Natural killer cell treated with Interleukin-12 subunit alpha and Interleukin-12 subunit beta and Interleukin-15 and Interleukin-18, amount 100 ng/mL, for 72 hours (primary cell): ENCODE data around the gene NDUFS8. TPM values are rescaled to one million over a fixed set of nuclear protein-coding genes. Genes with fewer than 3 reads are reported as not detected.

Experiments
- ATAC-seq, 2 donors: fragments of 150-1000 bp; cut with Tn5 transposase in 1 of 2; sonication (Bioruptor Pico), chemical (Tn5 transposase) in 1 of 2; 2 replicates each; pipeline ENCODE4 v1.10.0; 2021
- DNase-seq: peaks from one replicate; pipeline ENCODE4 v3.0.0; 2022; ENCODE audit warnings: low spot score
- H3K27ac Mint-ChIP-seq, 2 donors: 1 replicate in 1 of 2; 2 replicates in 1 of 2; pipeline ENCODE4 v1.8.0; 2022; ENCODE audit warnings: mixed read lengths in 2 of 2, mild to moderate bottlenecking in 1 of 2, moderate library complexity in 1 of 2
- H3K27me3 Mint-ChIP-seq, 2 donors: 1 replicate in 1 of 2; 2 replicates in 1 of 2; pipeline ENCODE4 v1.8.0; 2022; ENCODE audit warnings: mixed read lengths in 2 of 2
- H3K36me3 Mint-ChIP-seq: one replicate; pipeline ENCODE4 v1.8.0; 2022; ENCODE audit warnings: mixed read lengths
- H3K4me1 Mint-ChIP-seq, 2 donors: 1 replicate in 1 of 2; 2 replicates in 1 of 2; pipeline ENCODE4 v1.8.0; 2022; ENCODE audit warnings: low read depth in 2 of 2, mixed read lengths in 2 of 2, mild to moderate bottlenecking in 1 of 2
- H3K4me3 Mint-ChIP-seq: one replicate; pipeline ENCODE4 v1.8.0; 2022; ENCODE audit warnings: mixed read lengths
- H3K9me3 Mint-ChIP-seq: 2 replicates; pipeline ENCODE4 v1.8.0; 2022; ENCODE audit warnings: mixed read lengths
- total RNA-seq, 2 donors: library from RNA; stranded (reverse); gene quantifications; one replicate each; pipeline ENCODE4 v1.2.3, GENCODE V29; 2022

The NDUFS8 gene
- total RNA-seq, 2 donors from 2014 or later = 124 to 143 TPM

DNA sequence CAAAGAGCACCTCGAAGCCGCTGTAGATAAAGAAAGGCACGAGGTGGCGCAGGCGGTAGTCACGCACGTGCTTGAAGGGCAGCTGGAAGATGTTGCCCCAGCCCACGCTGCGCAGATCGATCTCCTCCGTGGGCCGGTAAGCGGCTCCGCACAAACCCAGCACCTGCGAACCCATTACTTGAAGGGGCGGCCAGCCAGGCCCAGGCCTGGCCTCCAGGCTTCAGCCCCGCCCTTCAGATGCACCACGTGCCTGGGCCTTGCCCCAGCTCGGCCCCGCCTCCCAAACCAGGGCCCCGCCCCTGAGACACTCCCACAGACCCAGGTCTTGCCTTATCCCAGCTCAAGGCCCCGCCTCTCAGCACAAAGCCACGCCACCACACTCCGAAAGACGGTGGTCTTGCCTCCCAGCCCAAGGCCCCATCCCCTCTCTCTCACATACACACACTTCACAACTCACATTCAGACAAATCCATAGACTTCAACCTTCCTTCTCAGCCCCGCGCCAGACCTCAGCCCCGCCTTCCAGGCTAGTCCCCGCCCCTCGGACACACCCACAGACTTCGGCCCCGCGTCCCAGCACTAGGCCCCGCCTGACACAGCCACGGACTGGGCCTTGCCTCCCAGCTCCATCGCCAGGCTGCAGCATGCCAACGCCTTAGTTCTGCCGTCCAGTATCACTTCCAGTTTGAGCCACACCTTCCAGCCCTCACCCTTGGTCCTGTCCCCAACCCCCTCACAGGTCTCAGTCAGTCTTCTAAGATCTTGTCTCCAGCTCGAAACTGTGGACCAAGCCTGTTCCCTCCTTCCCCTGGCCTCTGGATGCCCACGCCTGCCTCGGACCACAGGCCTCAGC, 33.6 kb upstream of the NDUFS8 start:
- Mint-ChIP-seq H3K4me3 (peak overlapping the region; percentile 12), H3K9me3 (peaks cover 4% of the 10 kb centered on the region), H3K27me3 (no peaks in the 10 kb centered on the region), H3K36me3 (no peaks in the 10 kb centered on the region), H3K27ac (peak overlapping the region in 1 of 2 donors; percentile 29), H3K4me1 (peaks cover 18 to 25% of the 10 kb centered on the region in 2 donors)
- ATAC-seq = peak; percentile 78 to 80
- no peak for DNase-seq

DNA sequence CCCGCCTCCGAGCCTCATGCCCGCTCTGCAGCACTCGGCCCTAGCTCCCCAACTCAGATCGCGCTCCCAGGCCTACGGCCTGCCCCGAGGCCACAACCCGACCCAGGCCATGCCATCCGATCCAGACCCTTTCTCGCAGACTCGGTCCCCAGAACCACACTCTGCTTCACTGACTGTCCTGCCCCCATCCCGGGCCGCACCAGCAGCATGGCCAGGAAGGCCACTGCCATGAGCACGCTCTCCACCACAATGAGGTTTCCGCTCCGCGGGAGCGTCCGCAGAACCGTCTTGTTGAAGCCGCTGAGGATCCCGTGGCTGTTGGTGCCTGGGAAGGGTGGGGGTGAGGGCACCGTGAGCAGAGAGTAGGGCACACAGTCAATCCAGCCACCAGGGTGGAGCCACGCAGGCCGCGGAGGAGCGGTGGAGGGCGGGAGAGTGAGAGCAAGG, 33.0 kb upstream of the NDUFS8 start:
- peak; percentile 20 to 31 for ATAC-seq
- peaks cover 4% of the 10 kb centered on the region for H3K9me3 Mint-ChIP-seq
- H3K4me1 Mint-ChIP-seq = peaks cover 18 to 23% of the 10 kb centered on the region in 2 donors
- peak overlapping the region in 1 of 2 donors; percentile 29 for H3K27ac Mint-ChIP-seq
- DNase-seq = no peak
- H3K27me3 Mint-ChIP-seq = no peaks in the 10 kb centered on the region
- no peaks in the 10 kb centered on the region for H3K36me3 Mint-ChIP-seq
- peak overlapping the region; percentile 12 for H3K4me3 Mint-ChIP-seq

DNA sequence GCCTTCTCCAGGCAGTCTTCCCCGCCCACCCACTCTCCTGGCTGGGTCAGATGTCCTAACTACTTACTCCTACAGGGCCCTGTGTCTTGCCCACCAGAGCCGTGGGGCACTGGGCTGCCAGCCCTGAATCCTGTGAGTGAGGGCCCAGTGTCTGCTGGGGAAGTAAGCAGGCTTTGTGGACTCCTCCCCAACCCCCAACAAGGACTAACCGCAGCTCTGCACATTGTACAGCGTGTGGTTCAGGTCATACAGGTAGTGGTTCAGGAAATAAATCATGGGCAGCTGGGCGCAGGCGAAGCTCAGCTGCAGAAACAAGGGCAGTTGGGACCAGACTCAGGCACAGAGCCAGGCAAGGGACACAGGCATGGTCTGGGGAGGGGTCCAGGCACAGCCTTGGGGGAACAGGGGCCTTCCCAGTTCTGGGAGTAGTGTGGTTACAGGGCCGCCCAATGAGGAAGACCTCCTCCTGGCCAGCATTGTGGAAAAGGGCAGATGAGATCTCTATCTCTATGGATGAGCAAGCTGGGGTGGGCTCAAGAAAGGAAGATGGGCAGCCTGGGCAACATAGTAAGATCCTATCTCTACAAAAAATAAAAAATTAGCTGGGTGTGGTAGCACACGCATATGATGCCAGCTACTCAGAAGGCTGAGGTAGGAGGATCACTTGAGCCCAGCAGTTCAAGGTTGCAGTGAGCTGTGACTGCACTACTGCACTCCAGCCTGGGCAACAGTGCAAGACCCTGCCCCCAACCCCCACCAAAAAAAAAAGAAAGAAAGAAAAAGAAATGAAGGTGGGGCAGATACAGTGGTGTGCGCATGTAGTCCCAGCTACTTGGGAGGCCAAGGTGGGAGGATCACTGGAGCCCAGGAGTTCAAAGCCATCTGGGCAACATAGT, 32.1 kb upstream of the NDUFS8 start:
- no peaks in the 10 kb centered on the region for H3K36me3 Mint-ChIP-seq

DNA sequence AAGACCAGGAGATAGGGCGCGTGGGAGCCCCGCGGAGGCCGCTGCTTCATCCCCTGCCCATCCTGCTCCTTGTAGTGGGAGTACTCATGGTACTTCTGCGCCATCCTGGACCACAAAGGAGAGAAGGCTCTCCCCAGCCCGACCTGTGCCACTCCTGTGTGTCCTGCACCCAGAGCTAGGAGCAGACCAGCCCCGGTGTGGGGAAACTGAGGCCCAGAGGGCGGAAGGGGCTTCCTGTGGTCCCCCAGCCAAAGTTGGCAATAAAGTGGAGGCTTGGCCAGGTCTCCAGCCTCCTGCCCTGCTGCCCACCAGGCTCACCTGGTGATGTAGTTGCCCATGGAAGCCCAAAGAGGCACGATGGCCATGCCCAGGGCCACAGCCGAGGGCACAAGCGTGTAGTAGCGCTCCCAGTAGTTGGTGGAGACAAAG, 31.3 kb upstream of the NDUFS8 start:
- no peaks in the 10 kb centered on the region for H3K36me3 Mint-ChIP-seq
- peaks cover 22 to 24% of the 10 kb centered on the region in 2 donors for H3K4me1 Mint-ChIP-seq
- H3K4me3 Mint-ChIP-seq = no peak overlapping the region
- H3K27ac Mint-ChIP-seq = no peak overlapping the region
- no peaks in the 10 kb centered on the region for H3K27me3 Mint-ChIP-seq
- H3K9me3 Mint-ChIP-seq = peaks cover 4% of the 10 kb centered on the region
- ATAC-seq = no peak
- no peak for DNase-seq

More for the DNA sequence above, 32.1 kb upstream of the NDUFS8 start:
- peak overlapping the region in 1 of 2 donors; percentile 25 for H3K27ac Mint-ChIP-seq
- peaks cover 22 to 26% of the 10 kb centered on the region in 2 donors for H3K4me1 Mint-ChIP-seq
- H3K4me3 Mint-ChIP-seq = no peak overlapping the region
- DNase-seq = no peak
- H3K9me3 Mint-ChIP-seq = peaks cover 4% of the 10 kb centered on the region
- no peaks in the 10 kb centered on the region for H3K27me3 Mint-ChIP-seq
- peak; percentile 16 to 24 for ATAC-seq

DNA sequence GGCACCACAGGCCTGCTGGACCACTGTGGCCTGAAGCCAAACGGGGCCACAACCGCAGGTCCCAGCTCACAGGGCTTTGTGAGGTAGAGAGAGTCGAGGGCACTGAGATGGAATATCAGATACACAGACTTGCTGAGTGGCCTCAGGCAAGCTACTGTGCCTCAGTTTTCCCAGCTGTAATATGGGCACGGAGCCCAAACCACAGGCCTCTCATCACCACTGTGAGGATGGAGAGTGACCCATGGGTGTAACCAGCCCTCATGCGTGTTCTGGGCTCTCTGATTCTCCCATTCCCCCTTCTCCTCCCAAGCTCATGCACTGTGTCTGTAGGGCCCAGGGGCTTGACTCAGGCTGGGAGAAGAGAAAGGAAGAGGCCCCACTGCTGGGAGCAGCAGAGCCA, 30.8 kb upstream of the NDUFS8 start:
- no peak overlapping the region for H3K27ac Mint-ChIP-seq
- H3K4me1 Mint-ChIP-seq = peaks cover 24 to 25% of the 10 kb centered on the region in 2 donors
- no peak overlapping the region for H3K4me3 Mint-ChIP-seq
- ATAC-seq (no peak), DNase-seq (no peak)
- H3K9me3 Mint-ChIP-seq = peaks cover 4% of the 10 kb centered on the region
- no peaks in the 10 kb centered on the region for H3K27me3 Mint-ChIP-seq
- H3K36me3 Mint-ChIP-seq = no peaks in the 10 kb centered on the region

DNA sequence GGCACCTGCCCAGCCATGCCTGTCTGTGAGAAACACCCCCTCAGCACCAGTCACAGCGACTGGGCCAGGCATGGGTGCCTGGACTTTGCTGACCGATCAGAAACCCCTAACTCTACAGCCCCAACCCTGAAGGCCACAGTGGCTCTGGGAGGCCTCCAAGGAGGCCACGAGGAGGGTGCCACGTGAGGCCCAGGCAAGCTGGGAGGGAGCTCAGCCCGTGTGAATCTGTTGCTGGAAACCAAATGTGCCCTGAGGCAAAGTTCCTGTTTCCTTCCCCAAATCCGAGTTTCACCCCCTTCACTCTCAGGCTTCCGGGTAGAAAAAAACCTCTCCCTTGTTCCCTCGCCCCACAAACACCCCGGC, 27.9 kb upstream of the NDUFS8 start:
- ATAC-seq (no peak), DNase-seq (no peak)
- Mint-ChIP-seq H3K27me3 (no peaks in the 10 kb centered on the region), H3K36me3 (no peaks in the 10 kb centered on the region), H3K9me3 (no peaks in the 10 kb centered on the region), H3K4me3 (peak overlapping the region; percentile 75), H3K27ac (peak overlapping the region in 1 of 2 donors; percentile 61), H3K4me1 (peaks cover 18 to 20% of the 10 kb centered on the region in 2 donors)

DNA sequence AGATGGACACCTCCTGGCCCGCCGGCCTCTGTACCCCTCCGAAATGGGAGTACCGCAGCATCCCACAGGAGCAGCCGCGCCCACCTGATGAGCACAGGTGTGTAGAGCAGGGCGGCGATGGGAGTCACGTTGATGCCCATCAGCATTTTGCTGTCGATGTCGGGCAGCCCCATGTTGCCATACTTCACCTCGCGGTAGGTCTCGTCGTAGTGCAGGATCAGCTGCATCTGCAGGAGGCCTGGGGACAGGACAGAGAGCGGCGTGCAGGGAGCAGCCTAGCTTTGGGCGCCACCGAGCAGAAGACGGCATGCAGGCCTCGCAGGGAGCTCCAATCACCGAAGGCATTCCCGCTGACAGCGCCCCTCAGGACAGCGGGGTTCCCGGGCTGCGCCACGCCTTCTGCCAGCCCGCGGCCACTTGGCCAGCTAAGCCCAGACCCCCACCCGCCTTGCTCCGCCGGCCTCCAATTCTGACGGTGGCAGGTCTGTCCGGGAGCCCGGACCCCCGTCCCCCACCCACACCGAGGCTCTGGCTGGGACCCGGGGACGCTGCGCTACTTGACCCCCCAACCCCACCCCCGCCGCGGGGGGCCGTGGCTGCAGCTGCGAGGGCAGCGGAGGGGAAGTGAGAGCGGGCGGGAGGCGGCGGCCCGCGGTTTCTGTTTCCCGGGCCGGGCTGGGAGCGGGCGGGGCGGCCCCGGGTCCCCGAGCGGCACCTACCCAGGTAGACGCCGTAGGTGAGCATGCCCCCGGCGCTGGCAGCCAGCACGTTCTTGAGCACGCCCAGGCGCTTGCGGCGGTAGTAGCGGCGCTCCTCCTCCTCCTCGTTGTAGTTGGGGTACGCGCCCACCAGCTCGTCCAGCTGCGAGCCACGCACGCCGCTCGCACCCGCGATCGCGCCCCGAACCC, 27.3 kb upstream of the NDUFS8 start:
- Mint-ChIP-seq H3K27ac (peak overlapping the region in 1 of 2 donors; percentile 61), H3K4me1 (peaks cover 15% of the 10 kb centered on the region in 2 donors), H3K27me3 (no peaks in the 10 kb centered on the region), H3K4me3 (peak overlapping the region; percentile 75), H3K36me3 (no peaks in the 10 kb centered on the region), H3K9me3 (no peaks in the 10 kb centered on the region)
- ATAC-seq = peak; percentile 37 to 57
- DNase-seq = no peak

DNA sequence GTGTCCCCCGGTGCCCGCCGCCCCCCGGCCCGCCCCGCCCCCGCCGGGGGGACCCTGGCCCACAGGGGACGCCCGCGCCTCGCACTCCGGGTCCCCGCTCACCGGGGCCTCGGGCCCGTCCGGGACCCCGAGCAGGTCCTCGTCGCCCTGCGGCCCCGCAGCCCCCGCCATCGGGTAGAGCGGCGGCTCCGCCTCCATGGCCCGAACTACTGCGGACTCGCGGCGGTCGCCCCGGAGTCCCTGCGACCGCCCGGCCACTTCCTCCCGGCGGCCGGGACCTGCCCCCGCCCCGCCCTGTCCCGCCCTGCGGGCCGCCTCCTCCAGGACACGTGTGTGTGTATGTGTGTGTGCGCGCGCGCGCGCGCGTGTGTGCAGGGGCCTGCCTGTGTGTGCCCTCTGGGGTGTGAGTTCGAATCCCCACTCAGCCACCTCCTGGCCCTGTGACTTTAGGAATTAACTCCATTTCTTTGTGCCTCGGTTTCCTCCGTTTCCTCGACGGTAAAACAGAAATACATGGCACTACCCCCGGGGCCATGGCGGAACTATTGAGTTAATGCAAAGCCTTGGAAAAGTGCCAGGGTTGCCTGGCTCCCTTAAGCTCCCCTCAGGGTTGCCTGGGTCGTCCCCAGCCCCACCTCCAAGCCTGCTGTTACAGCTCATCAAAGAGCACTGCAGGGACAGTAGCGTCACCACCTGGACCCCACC, 26.5 kb upstream of the NDUFS8 start, which contains the start of gene UNC93B1:
UNC93B1 (minus strand) TSS at position 252 of the 705 bp plus-strand sequence; CDS start at position 198, 54 bp downstream.
- Mint-ChIP-seq H3K9me3 (no peaks in the 10 kb centered on the region), H3K4me3 (peak within 1 kb of the TSS; percentile 83), H3K36me3 (no peaks in the 10 kb centered on the region), H3K27ac (peak within 1 kb of the TSS in 1 of 2 donors; percentile 61), H3K27me3 (no peaks in the 10 kb centered on the region), H3K4me1 (peaks cover 12 to 13% of the 10 kb centered on the region in 2 donors)
- DNase-seq = peak; percentile 92
- ATAC-seq = peak; percentile 96 to 99

DNA sequence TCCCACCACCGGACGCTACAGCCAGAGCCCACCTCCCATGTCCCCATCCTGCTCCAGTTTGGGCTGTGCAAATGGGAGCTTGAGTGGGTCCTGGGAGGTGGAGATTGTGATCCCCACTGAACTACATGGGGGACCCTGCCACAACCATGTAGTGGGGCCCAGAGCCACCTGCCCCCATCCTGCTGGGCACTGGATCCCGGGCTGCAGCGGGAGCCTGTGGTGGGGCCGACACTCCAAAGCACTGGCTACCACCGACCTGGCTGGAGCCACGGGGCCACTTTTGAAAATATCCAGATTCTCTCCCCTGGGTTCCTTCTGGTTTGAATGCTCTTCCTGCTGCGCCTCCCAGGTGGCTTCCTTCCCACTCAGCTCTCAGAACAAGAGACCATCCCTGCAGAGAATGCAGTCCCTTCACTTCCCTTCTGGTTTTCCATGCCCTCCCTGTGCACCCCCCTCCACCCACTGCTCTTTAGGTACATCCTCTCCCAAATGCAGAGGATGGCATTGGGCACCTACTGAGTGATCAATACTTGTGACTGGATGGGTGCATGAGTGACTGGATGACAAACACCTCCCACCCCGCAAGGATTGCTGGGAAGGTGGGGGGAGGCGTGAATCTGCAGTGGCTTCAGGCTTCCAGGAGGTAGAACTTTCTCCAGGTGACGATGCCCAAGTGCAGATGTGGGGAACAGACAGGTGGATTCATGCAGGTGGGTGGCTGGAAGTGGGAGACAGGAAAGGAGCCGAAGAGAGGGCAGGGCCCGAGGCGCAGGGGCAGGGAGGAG, 25.7 kb upstream of the NDUFS8 start:
- H3K36me3 Mint-ChIP-seq = no peaks in the 10 kb centered on the region

DNA sequence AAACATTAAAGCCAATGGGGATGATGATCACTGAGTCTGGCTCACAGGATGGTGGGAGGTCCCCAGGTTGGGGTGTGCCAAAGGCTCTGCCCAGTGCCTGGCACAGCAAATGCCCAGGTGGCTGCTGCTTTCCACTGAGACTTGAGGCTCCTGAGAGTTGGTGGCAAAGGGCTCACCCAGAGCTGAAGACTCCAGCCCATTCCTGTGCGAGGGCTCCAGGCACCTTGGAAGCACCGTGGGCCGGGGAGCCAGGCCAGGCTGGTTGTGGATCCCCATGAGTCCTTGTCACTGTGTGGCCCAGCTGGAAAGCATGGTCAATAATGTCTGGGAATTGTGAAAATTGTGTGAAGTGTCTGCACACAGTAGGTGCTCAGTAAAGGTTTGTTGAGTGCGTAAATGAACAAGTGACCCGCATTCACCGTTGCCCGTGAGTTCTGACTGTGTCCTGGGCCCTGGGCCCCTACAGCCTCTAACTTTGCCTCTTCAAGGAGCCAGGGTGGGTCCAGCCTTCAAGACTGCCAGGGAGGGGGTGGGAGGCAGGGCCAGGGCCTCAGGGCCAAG, 23.8 kb upstream of the NDUFS8 start:
- H3K36me3 Mint-ChIP-seq = no peaks in the 10 kb centered on the region
- no peak overlapping the region for H3K4me3 Mint-ChIP-seq
- no peaks in the 10 kb centered on the region for H3K9me3 Mint-ChIP-seq
- H3K4me1 Mint-ChIP-seq = peaks cover 20 to 27% of the 10 kb centered on the region in 2 donors
- no peak overlapping the region for H3K27ac Mint-ChIP-seq
- ATAC-seq (no peak), DNase-seq (no peak)
- no peaks in the 10 kb centered on the region for H3K27me3 Mint-ChIP-seq

More for the DNA sequence above, 25.7 kb upstream of the NDUFS8 start:
- ATAC-seq (no peak), DNase-seq (no peak)
- Mint-ChIP-seq H3K9me3 (no peaks in the 10 kb centered on the region), H3K4me1 (peaks cover 19 to 20% of the 10 kb centered on the region in 2 donors), H3K4me3 (peak overlapping the region; percentile 75), H3K27me3 (no peaks in the 10 kb centered on the region), H3K27ac (no peak overlapping the region)

DNA sequence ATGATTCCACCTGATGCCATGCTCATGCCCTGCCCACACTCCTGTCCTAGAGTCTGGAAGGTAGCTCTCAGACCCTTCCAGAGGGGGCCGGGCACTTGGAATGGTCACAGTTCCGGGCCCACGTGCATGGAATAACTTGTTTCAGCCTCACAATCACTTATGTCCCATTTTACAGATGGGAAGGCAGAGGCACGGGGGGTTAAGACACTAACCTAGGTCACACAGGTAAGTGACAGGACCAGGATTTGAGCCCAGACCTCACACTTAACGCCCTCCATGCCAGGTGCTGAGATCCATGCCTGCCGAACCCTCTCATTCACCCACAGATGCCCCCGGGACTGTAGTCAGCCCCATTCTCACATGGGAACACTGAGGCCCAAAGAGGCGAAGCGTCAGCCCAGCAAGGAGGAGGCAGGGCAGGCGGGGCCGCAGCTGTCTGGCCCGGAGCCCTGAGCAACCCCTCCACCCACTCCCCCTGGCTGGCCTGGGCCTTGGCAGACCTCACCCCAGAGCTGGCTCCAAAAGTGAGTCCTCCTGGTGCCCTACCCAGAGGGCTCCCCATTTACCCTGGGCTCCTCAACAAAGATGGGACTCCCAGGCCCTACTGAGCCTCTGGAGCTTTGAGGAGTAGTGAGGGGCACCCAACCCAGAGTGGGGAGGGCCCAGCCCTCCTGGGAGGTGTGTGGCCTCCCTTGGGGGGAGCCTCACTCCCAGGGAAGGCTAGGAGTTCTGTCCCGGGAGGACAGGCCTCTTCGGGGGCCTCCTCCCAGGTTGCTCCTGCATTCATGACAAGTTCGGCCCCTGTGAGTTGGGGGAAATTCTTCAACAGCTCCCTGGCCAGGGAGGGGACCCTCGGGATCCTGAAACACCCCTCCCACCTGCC, 22.7 kb upstream of the NDUFS8 start:
- H3K4me1 Mint-ChIP-seq = peaks cover 20 to 27% of the 10 kb centered on the region in 2 donors
- no peak overlapping the region for H3K4me3 Mint-ChIP-seq
- H3K9me3 Mint-ChIP-seq = no peaks in the 10 kb centered on the region
- ATAC-seq (no peak), DNase-seq (no peak)
- no peak overlapping the region for H3K27ac Mint-ChIP-seq
- H3K36me3 Mint-ChIP-seq = no peaks in the 10 kb centered on the region
- H3K27me3 Mint-ChIP-seq = no peaks in the 10 kb centered on the region
